ENCODE measurements around the gene IPO7.

DNA sequence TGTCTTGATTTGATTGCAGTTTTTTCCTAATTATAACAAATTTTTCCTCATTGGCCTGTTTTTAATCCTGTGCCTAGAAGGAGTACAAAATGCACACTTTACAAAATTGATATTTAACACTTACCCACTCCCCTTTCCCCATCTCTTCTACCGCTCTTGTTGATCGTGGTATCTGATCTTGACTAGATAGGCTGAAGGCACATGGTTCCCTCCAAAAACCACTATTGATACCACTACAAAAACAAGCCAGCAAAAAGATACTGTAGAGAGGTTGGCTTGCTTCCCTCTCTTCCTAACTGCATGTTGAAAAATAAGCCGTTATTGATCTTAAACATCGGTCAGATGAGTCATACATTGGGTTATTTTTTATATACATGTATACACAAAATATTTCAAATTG lies 61.8 kb downstream of the IPO7 start:
- no peak for TF ChIP-seq CTCF (IDR thresholded peaks at IDR 0.05)
- TF ChIP-seq, protein P1, sequence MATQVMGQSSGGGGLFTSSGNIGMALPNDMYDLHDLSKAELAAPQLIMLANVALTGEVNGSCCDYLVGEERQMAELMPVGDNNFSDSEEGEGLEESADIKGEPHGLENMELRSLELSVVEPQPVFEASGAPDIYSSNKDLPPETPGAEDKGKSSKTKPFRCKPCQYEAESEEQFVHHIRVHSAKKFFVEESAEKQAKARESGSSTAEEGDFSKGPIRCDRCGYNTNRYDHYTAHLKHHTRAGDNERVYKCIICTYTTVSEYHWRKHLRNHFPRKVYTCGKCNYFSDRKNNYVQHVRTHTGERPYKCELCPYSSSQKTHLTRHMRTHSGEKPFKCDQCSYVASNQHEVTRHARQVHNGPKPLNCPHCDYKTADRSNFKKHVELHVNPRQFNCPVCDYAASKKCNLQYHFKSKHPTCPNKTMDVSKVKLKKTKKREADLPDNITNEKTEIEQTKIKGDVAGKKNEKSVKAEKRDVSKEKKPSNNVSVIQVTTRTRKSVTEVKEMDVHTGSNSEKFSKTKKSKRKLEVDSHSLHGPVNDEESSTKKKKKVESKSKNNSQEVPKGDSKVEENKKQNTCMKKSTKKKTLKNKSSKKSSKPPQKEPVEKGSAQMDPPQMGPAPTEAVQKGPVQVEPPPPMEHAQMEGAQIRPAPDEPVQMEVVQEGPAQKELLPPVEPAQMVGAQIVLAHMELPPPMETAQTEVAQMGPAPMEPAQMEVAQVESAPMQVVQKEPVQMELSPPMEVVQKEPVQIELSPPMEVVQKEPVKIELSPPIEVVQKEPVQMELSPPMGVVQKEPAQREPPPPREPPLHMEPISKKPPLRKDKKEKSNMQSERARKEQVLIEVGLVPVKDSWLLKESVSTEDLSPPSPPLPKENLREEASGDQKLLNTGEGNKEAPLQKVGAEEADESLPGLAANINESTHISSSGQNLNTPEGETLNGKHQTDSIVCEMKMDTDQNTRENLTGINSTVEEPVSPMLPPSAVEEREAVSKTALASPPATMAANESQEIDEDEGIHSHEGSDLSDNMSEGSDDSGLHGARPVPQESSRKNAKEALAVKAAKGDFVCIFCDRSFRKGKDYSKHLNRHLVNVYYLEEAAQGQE (IDR thresholded peaks at IDR 0.05; ENCODE audit: low read depth, low read length): no peak
- TF ChIP-seq, protein P2, sequence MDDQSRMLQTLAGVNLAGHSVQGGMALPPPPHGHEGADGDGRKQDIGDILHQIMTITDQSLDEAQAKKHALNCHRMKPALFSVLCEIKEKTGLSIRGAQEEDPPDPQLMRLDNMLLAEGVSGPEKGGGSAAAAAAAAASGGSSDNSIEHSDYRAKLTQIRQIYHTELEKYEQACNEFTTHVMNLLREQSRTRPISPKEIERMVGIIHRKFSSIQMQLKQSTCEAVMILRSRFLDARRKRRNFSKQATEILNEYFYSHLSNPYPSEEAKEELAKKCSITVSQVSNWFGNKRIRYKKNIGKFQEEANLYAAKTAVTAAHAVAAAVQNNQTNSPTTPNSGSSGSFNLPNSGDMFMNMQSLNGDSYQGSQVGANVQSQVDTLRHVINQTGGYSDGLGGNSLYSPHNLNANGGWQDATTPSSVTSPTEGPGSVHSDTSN (IDR thresholded peaks at IDR 0.05): no peak
- no peak for TF ChIP-seq FOXM1 (IDR thresholded peaks at IDR 0.05; ENCODE audit: low read depth)
- TF ChIP-seq RFX5 (IDR thresholded peaks at IDR 0.05; ENCODE audit: low read length): no peak
- TF ChIP-seq EZH2phosphoT487 (IDR thresholded peaks at IDR 0.05; ENCODE audit: borderline replicate concordance, low read depth): no peak

Measured in SK-N-SH (cell line).